Measurements from ENCODE around the gene LONRF3. TPM values are rescaled to one million over a fixed set of nuclear protein-coding genes. Genes with fewer than 3 reads are reported as not detected.

The LONRF3 gene
- total RNA-seq, 2 donors from 2014 or later = 2.5 to 3.8 TPM

DNA sequence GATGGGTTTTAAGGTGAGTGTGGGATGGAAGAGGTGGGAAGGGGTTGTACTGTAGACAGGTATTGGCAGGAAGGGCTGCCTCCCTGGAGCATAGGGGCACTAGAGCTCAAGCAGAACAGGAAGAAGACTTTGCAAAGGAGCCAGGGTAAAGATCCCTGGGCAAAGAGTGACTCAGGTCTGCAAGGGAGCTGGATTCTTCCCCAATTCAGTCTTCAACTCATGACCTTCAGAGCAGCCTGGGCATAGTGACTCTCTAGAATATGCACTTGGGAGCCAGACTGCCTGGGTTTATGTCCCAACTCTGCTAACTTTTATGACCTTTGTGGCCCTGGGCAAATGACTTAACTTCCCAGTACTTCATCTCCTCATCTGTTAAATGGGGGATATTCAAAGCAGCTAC, 4.0 kb downstream of the LONRF3 start:
- Mint-ChIP-seq H3K4me3 (no peak overlapping the region), H3K36me3 (ENCODE audit: low read depth) (peaks cover 1% of the 10 kb centered on the region), H3K9me3 (peaks cover 59% of the 10 kb centered on the region), H3K27me3 (ENCODE audit: insufficient read depth) (peaks cover 81% of the 10 kb centered on the region), H3K4me1 (peaks cover 7% of the 10 kb centered on the region), H3K27ac (no peak overlapping the region)
- Histone ChIP-seq H3K4me3 (ENCODE audit: low read length) (no peak overlapping the region), H3K4me1 (ENCODE audit: control insufficient read depth, insufficient read depth, low read length) (no peaks in the 10 kb centered on the region), H3K9me3 (ENCODE audit: control insufficient read depth, low read length) (no peaks in the 10 kb centered on the region), H3K27me3 (ENCODE audit: control insufficient read depth, insufficient read depth, low read length, poor library complexity, severe bottlenecking) (peaks cover 50% of the 10 kb centered on the region), H3K36me3 (ENCODE audit: control insufficient read depth, insufficient read depth, low read length) (no peaks in the 10 kb centered on the region), H3K27ac (ENCODE audit: low read depth, low read length) (no peak overlapping the region), H3K9ac (ENCODE audit: extremely low read depth, low read length, poor library complexity, severe bottlenecking) (no peak overlapping the region)
- no peak for DNase-seq
- TF ChIP-seq, protein P1, sequence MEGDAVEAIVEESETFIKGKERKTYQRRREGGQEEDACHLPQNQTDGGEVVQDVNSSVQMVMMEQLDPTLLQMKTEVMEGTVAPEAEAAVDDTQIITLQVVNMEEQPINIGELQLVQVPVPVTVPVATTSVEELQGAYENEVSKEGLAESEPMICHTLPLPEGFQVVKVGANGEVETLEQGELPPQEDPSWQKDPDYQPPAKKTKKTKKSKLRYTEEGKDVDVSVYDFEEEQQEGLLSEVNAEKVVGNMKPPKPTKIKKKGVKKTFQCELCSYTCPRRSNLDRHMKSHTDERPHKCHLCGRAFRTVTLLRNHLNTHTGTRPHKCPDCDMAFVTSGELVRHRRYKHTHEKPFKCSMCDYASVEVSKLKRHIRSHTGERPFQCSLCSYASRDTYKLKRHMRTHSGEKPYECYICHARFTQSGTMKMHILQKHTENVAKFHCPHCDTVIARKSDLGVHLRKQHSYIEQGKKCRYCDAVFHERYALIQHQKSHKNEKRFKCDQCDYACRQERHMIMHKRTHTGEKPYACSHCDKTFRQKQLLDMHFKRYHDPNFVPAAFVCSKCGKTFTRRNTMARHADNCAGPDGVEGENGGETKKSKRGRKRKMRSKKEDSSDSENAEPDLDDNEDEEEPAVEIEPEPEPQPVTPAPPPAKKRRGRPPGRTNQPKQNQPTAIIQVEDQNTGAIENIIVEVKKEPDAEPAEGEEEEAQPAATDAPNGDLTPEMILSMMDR (conservative IDR thresholded peaks at IDR 0.05) = no peak

DNA sequence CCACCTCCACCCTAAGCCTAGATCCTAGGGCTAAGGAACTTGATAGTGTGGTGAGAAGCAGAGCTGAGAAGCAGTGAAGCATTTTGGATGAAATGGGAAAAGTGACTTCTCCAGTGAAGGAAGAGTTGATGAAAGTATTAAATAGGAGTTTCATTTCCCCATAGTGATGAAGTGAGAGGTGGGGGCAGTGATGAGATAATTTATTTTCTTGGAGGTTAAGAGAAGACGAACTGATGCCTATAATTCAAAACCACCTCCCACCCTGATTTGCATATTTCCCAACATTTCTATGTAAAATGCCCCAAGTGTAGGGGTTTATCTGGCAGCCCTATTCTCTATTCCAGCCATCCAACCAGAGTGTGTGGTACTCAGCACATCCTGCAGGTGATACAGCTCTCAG, 6.3 kb downstream of the LONRF3 start:
- Histone ChIP-seq H3K27ac (ENCODE audit: low read depth, low read length) (no peak overlapping the region), H3K4me1 (ENCODE audit: control insufficient read depth, insufficient read depth, low read length) (no peaks in the 10 kb centered on the region), H3K27me3 (ENCODE audit: control insufficient read depth, insufficient read depth, low read length, poor library complexity, severe bottlenecking) (peaks cover 27% of the 10 kb centered on the region)

DNA sequence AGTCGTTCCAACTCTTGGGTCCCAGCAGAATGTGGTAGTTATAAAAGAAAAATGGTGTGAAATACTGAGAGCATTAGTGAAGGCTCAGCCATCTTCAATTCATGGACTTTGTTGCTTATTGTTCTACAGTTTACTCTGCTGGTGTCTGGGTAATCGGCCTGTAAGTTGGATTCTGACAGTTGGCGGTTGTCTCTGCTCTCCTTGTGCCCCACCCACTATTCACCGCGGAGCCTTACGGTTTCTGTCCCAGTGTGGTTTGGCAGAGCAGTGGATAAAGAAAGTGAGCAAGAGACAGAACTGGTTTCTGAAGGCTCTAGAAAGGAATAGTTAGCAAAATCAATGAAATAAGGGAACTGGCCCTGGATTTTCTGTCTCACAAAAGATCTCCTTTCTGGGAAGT, 9.1 kb downstream of the LONRF3 start:
- Mint-ChIP-seq H3K4me1 (peaks cover 7% of the 10 kb centered on the region), H3K36me3 (ENCODE audit: low read depth) (peaks cover 1% of the 10 kb centered on the region), H3K9me3 (peaks cover 68% of the 10 kb centered on the region), H3K27me3 (ENCODE audit: insufficient read depth) (peaks cover 71% of the 10 kb centered on the region), H3K27ac (no peak overlapping the region), H3K4me3 (no peak overlapping the region)
- H3K27me3 ChIP-seq (ENCODE audit: control insufficient read depth, insufficient read depth, low read length, poor library complexity, severe bottlenecking) = peaks cover 2% of the 10 kb centered on the region
- H3K4me1 ChIP-seq (ENCODE audit: control insufficient read depth, insufficient read depth, low read length) = no peaks in the 10 kb centered on the region
- no peaks in the 10 kb centered on the region for H3K9me3 ChIP-seq (ENCODE audit: control insufficient read depth, low read length)
- DNase-seq = no peak
- H3K27ac ChIP-seq (ENCODE audit: low read depth, low read length) = no peak overlapping the region
- H3K9ac ChIP-seq (ENCODE audit: extremely low read depth, low read length, poor library complexity, severe bottlenecking) = no peak overlapping the region
- TF ChIP-seq, protein P1 (conservative IDR thresholded peaks at IDR 0.05) = no peak
- 89 to 100% methylated on average over 1 to 3 of the region's 6 CpGs for WGBS, 2 experiments (ENCODE audit: insufficient coverage in 1 of 2, insufficient read length in 1 of 2)
- no peak overlapping the region for H3K4me3 ChIP-seq (ENCODE audit: low read length)
- no peaks in the 10 kb centered on the region for H3K36me3 ChIP-seq (ENCODE audit: control insufficient read depth, insufficient read depth, low read length)

More for the DNA sequence above, 6.3 kb downstream of the LONRF3 start:
- H3K9me3 ChIP-seq (ENCODE audit: control insufficient read depth, low read length) = no peaks in the 10 kb centered on the region
- peaks cover 78% of the 10 kb centered on the region for H3K27me3 Mint-ChIP-seq (ENCODE audit: insufficient read depth)
- H3K9ac ChIP-seq (ENCODE audit: extremely low read depth, low read length, poor library complexity, severe bottlenecking) = no peak overlapping the region
- H3K36me3 Mint-ChIP-seq (ENCODE audit: low read depth) = peaks cover 1% of the 10 kb centered on the region
- DNase-seq = no peak
- no peaks in the 10 kb centered on the region for H3K36me3 ChIP-seq (ENCODE audit: control insufficient read depth, insufficient read depth, low read length)
- H3K4me3 Mint-ChIP-seq = no peak overlapping the region
- TF ChIP-seq, protein P1 (conservative IDR thresholded peaks at IDR 0.05) = no peak
- H3K9me3 Mint-ChIP-seq = peaks cover 65% of the 10 kb centered on the region
- WGBS, 2 experiments (ENCODE audit: insufficient coverage in 1 of 2, insufficient read length in 1 of 2) = no CpG with 5 or more reads among the region's 1 CpG
- H3K4me3 ChIP-seq (ENCODE audit: low read length) = no peak overlapping the region
- no peak overlapping the region for H3K27ac Mint-ChIP-seq
- peaks cover 7% of the 10 kb centered on the region for H3K4me1 Mint-ChIP-seq

Data from endodermal cell (in vitro differentiated cells).